KBM-7 (cell line): Measurements from ENCODE around the gene DISP2.

Experiments used
- DNase-seq: peaks from one replicate; pipeline ENCODE4 v3.0.0-alpha.2; 2015
- in situ Hi-C: fragments of 300-500 bp; cut with MboI; formaldehyde crosslinking; loops from 2 replicates; pipeline ENCODE4 v1.14.3; 2020; ENCODE audit warnings: low sequenced_read_pairs, low pct_unique_long_range_greater_than_20kb, mixed read lengths

The DISP2 gene

GRCh38 chr15:40412095-40412759 is 54.2 kb downstream of the DISP2 start:
- no peak for DNase-seq

GRCh38 chr15:40413036-40413435 is 55.0 kb downstream of the DISP2 start:
- in situ Hi-C loops, result no loop called here
- DNase-seq, result no peak

More at GRCh38 chr15:40412095-40412759, 54.2 kb downstream of the DISP2 start:
- in situ Hi-C loops, result no loop called here

GRCh38 chr15:40414816-40415215 is 56.8 kb downstream of the DISP2 start:
- in situ Hi-C loops, result no loop called here
- DNase-seq, result no peak

GRCh38 chr15:40415226-40415625 is 57.2 kb downstream of the DISP2 start:
- in situ Hi-C loops, result no loop called here
- no peak for DNase-seq

GRCh38 chr15:40416056-40416455 is 58.0 kb downstream of the DISP2 start:
- no peak for DNase-seq
- in situ Hi-C loops, result no loop called here

GRCh38 chr15:40418126-40418525 is 60.1 kb downstream of the DISP2 start:
- in situ Hi-C loops, result no loop called here
- DNase-seq, result no peak

- in situ Hi-C loops, result no loop called here
- DNase-seq, result no peak
These were observed 62.2 kb downstream of the DISP2 start for GRCh38 chr15:40420071-40420713.

- no peak for DNase-seq
- in situ Hi-C loops, result no loop called here
These were observed 62.8 kb downstream of the DISP2 start for GRCh38 chr15:40420793-40421192.

GRCh38 chr15:40421246-40422157 is 63.5 kb downstream of the DISP2 start:
- peak; percentile 84 for DNase-seq
- in situ Hi-C loops, result no loop called here

- DNase-seq, result no peak
- in situ Hi-C loops, result no loop called here
These were observed 66.6 kb downstream of the DISP2 start for GRCh38 chr15:40424483-40425115.

- in situ Hi-C loops, result no loop called here
- no peak for DNase-seq
These were observed 67.7 kb downstream of the DISP2 start for GRCh38 chr15:40425681-40426080.

- DNase-seq, result no peak
- in situ Hi-C loops, result no loop called here
These were observed 69.2 kb downstream of the DISP2 start for GRCh38 chr15:40427188-40427587.

- in situ Hi-C loops, result no loop called here
- DNase-seq, result no peak
These were observed 70.2 kb downstream of the DISP2 start for GRCh38 chr15:40428185-40428584.
